ENCODE measurements around the gene EQTN. TPM values are rescaled to one million over a fixed set of nuclear protein-coding genes. Genes with fewer than 3 reads are reported as not detected.
"Not testable (repeated sequence)": the region's sequence is repeated elsewhere in the genome, so short reads cannot be mapped to it uniquely, and the experiment has no call there.

The EQTN gene
- polyA plus RNA-seq, 1 donor: not detected

GRCh38 chr9:27292659-27293405, 4.1 kb downstream of the EQTN start:
- DNase-seq: peak; percentile 87

GRCh38 chr9:27291292-27291691, 5.7 kb downstream of the EQTN start:
- no peak for DNase-seq

- DNase-seq: no peak
Measured at GRCh38 chr9:27282269-27282668, 14.7 kb downstream of the EQTN start.

DNA sequence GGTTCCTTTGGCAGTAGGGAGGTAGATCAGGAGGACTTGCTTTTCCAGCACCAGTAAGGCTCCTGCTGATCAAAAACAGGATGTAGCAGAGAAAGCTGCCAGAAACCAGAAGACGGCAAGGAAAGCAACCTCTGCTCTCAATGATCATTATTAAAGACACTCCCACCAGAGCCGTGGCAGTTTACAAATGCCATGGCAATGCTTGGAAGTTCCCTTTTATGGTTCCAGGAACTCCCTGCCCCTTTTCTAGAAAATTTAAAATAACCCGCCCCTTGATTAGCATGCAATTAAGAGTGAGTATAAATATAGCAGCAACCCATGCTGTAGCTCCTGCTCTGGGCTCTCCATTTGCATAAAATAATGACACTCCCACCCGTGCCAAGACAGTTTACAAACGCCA, 16.1 kb downstream of the EQTN start:
- DNase-seq: no peak

DNA sequence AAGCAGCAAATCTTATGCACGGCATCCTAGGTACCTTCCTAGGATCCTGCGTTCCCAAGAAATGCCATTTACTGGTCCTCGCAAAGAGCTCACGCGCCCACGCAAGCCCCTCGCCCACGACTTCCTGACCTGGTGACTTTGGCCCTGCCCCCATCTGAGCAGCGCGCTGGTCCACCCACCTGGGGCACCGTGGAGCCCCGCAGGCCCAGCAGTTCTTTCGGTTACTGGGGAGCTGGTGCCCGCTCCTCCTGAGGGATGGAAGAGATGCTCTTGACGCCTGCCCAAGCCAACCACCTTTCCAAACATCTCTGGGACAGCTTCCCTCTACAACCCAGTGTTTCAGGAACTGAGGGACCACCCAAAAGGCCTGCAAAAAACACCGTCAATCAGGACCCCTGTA, 16.7 kb downstream of the EQTN start:
- no peak for DNase-seq

GRCh38 chr9:27279611-27280010, 17.3 kb downstream of the EQTN start:
- DNase-seq: no peak

GRCh38 chr9:27278374-27278773, 18.6 kb downstream of the EQTN start:
- no peak for DNase-seq

GRCh38 chr9:27276193-27277030, 20.5 kb downstream of the EQTN start:
- peak; percentile 63 for DNase-seq

- DNase-seq: no peak
Measured at GRCh38 chr9:27273186-27273585, 23.8 kb downstream of the EQTN start.

GRCh38 chr9:27272103-27272502, 24.8 kb downstream of the EQTN start:
- no peak for DNase-seq

GRCh38 chr9:27261517-27262211, 35.3 kb downstream of the EQTN start:
- no peak for DNase-seq

GRCh38 chr9:27260789-27261516, 36.0 kb downstream of the EQTN start:
- no peak for DNase-seq

DNA sequence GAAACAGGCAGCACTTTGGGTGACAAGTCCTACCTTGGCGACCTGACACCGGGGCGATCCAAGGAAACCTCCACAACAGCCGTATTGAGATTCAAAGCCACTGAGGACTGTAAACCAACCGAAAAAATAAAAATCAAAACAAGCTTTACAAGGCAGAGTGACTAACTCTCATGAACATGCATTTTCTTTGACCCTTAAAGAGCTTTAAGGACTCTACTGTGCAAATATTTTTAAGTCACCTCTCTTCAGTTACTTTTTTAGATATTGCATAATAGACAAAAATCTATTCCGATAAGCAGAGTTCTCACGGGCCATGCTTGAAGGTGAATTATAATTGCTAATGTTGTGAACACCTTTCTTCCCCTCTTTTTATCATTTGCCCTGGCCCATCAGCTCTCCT, 38.3 kb downstream of the EQTN start:
- DNase-seq: no peak

- DNase-seq: no peak
Measured at GRCh38 chr9:27248702-27249101, 48.2 kb downstream of the EQTN start.

DNA sequence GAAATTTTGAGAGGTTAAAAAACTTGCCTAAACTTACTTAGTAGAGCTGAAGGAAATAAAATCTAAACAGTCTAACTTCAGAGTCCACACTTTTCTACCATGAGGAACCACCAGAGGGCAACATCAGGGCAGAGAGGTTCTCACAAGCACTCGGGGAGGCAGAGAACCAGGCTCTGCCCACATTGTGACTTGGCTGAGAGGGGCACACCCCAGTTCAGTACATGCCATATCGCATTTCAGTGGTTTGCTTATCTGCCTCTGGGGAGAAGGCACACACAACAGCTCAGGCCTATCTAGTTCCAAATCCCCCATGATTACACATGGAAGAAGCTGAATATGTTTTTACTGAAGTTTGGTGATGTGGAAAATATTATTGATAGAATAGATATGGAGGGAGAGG, 49.2 kb downstream of the EQTN start:
- DNase-seq: no peak

DNA sequence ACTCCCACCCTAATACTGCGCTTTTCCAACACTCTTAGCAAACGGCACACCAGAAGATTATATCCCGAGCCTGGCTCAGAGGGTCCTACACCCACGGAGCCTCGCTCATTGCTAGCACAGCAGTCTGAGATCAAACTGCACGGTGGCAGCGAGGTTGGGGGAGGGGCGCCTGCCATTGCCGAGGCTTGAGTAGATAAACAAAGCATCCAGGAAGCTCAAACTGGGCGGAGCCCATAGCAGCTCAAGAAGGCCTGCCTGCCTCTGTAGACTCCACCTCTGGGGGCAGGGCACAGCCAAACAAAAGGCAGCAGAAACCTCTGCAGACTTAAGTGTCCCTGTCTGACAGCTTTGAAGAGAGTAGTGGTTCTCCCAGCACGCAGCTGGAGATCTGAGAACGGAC, 57.3 kb downstream of the EQTN start:
- not testable (repeated sequence) for DNase-seq

Other genes starting within 250 kb of the EQTN start
- gene TEK, start 187.9 kb downstream of the EQTN start, polyA plus RNA-seq (ENCODE audit: insufficient read length): 15.0 TPM
- gene IFNK, start 227.1 kb upstream of the EQTN start, polyA plus RNA-seq (ENCODE audit: insufficient read length): not detected
- 1.5 TPM for gene MOB3B, start 232.7 kb upstream of the EQTN start, polyA plus RNA-seq (ENCODE audit: insufficient read length)

Data from hindlimb muscle (tissue), 1 donor.